ENCODE data around the gene CLDN7.

Gene CLDN7

DNA sequence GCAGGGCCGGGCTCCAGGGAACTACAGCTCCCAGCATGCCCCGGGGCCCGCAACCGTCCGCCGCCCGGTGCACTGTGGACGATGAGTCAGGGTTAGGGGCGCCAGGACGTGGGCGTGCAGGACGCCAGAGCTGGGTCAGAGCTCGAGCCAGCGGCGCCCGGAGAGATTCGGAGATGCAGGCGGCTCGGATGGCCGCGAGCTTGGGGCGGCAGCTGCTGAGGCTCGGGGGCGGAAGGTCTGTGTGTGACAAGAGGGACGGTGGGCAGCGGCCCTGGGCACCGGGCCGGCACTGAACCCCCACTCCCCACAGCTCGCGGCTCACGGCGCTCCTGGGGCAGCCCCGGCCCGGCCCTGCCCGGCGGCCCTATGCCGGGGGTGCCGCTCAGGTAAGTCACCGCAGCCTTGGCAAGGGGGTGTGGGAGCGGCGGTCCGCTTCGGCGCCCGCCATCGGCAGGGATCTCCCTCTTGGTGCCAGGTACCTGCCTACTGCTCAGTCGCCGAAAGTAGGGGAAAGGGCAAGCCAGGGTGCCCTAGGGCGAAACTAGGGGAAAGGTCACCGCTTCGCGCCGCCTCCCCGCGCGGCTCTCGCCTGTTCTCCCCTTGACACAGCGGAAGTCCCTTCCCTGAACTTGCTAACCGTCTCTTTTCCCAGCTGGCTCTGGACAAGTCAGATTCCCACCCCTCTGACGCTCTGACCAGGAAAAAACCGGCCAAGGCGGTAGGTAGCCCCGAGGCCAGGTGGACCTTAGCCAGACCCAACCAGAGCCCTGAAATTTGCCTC is 42.3 kb downstream of the CLDN7 start, which contains the start of the genes ACADVL and DLG4:
TSS of gene ACADVL (plus strand) at position 127 of the 781 bp plus-strand sequence. CDS start at position 174, 47 bp downstream.
TSS of gene DLG4 (minus strand) at position 25 of the 781 bp plus-strand sequence.
- peak; percentile 55 to 76 for DNase-seq (ENCODE audit: low read depth in 2 of 2)

- no peak for DNase-seq (ENCODE audit: low read depth in 2 of 2)
Observed at GRCh38 chr17:7219229-7219811, 43.0 kb downstream of the CLDN7 start.

DNA sequence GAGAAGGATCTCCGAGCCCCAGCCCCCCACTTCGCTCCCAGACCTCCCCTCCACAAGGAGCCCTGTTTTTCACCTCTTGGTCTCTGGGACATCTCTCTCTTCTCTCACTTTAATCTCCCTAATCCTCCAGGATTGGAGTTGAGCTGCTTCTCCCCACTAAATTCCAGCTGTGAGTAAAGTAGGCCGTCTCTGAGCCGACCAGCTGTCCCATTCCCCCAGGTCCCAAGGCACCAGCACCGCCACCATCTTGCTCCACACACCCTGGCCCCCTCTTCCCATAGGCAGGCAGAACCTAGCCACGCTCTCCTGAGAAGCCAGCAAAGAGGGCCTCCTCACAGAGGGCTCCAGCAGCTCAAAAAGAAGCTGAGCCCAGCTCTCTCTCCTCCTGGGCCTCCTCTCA is 43.5 kb downstream of the CLDN7 start:
- DNase-seq (ENCODE audit: low read depth in 2 of 2), result no peak

GRCh38 chr17:7218166-7218565 is 44.1 kb downstream of the CLDN7 start:
- DNase-seq (ENCODE audit: low read depth in 2 of 2), result no peak

GRCh38 chr17:7217113-7217987 is 44.9 kb downstream of the CLDN7 start:
- no peak for DNase-seq (ENCODE audit: low read depth in 2 of 2)

DNA sequence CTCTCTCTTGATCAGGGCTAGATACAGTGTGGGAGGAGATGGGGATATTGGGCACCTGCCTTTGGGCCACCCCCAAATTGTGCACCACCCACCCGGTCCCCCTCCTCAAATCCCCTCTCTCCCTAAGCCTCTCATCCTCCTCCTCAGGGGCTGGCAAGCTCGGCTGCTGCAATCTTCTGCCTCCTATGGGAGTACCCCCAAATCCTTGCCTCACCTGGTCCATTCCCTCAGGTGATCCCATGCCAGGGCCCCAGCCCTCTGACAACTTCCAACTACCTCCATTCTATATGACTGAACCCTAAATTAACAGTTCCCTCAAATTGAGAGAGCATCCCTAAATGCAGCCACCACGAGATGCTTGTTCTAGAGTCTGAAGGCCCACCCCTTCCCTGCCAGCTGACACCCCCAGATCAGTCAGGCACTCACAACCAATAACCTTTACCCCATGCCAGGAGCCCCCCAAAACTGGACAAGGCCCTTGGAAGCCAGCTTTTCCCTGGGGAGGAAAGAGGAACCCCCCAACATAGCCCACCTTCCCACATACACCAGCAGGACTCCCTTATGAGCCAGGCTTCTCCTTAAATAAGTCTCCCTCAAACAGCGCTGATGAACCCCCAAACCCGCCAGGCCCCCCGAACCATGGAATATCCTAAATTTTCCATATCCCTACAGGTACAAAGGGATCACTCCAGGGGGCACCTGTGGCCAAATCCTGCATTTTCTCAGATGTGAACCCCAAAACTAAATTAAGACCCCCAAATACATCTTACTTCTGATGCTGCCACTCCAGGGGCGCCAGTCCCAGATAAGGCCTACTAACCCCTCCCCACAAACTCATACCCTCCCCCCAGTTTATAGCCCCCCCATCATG is 45.8 kb downstream of the CLDN7 start:
- DNase-seq (ENCODE audit: low read depth in 2 of 2), result no peak

GRCh38 chr17:7215652-7216180 is 46.6 kb downstream of the CLDN7 start:
- no peak for DNase-seq (ENCODE audit: low read depth in 2 of 2)

GRCh38 chr17:7215136-7215638 is 47.1 kb downstream of the CLDN7 start:
- DNase-seq (ENCODE audit: low read depth in 2 of 2), result no peak

DNA sequence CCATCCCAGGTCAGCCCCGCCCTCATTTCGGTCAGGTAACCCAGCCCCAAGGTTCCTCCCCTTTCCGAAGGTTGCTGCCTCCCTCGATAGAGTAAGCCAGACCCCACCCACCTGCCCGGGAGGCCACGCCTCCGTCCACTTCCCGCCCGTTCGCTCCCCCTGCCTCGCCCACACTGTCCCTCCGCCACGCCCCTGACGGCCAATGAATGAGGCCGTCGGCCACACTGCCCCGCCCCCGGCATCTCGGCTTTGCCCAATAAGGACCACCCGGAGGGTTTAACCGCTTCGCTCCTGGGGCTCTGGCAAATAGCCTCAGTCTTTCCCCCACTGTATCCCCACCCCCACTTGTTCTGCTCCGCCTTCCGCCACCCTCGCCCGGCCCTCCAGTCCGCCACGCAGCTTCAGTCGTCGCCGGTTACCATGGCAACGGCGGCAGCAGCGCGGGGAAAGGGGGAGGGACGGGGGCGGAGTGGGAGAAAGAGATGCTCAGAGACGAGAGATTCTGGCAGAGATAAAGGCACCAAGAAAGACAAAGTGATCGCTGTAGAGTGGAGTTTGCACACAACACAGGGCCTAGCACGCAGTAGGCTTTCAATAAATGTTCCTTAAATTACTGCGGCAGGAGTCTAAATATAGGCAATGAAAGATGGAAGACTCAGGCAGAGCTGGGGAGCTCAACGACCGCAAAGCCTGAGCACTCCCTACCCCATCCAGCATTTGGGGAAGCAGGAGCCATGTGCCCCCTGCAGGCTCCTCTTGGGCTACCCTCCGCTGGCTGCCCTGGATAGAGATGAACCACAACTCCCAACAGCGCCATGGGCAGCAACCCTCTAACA is 47.8 kb downstream of the CLDN7 start:
- DNase-seq (ENCODE audit: low read depth in 2 of 2), result peak; percentile 98 to 99

DNA sequence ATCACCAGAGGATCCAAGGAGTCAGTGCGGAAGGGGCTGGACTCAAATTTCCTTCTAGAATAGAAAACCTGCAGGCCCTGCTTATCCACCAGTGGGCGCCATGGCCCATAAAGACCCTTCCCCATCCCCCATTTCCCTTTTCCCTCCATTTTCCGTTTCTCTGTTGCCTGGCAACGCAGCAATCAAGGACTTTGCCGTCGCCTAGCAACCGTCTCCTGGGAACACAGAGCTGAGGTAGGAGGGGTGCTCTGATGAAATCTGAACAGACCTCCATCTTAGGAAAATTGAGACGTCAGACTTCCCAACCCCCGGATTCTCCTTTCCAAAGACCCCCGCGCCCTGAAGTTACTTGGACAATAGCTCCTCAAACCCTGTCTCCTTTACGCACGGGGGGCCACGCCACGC is 48.4 kb downstream of the CLDN7 start:
- DNase-seq (ENCODE audit: low read depth in 2 of 2), result no peak

GRCh38 chr17:7211491-7212273 is 50.6 kb downstream of the CLDN7 start:
- no peak for DNase-seq (ENCODE audit: low read depth in 2 of 2)

Data from stimulated activated CD4-positive, alpha-beta T cell treated with anti-CD3 and anti-CD28 coated beads, Interleukin-1b, Interleukin-23, amount 100 ng/mL, for 4 hours (primary cell).